ENCODE measurements around the gene GFER.
A peak's percentile ranks its signal among the peaks of the same experiment; 100 is the strongest.

The GFER gene

DNA sequence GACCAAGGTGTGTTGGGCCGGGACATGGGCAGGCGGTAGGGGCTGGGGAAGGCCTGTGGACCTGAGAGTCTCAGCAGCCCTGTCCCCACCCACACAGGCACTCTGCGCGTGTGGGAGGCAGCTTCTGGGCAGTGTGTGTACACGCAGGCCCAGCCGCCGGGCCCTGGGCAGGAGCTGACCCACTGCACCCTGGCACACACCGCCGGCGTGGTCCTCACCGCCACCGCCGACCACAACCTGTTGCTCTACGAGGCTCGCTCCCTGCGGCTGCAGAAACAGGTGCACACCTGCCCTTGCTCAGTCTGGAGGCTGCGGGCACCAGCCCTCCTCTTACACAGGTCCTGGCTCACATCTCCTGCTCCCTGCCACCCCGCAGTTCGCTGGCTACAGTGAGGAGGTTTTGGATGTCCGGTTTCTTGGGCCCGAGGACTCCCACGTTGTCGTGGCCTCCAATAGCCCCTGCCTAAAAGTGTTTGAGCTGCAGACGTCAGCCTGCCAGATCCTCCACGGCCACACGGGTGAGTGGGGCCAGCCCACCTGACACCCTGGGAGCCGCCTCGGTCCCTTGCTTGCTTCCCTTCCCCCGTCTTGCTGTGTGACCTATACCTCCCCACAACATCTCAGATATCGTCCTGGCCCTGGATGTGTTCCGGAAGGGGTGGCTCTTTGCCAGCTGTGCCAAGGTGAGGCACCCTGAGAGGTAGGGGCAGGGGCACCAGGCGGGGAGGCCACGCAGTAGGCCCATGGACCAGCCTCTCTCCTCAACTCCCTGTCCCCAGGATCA is 8.4 kb upstream of the GFER start:
- no peak for DNase-seq

- DNase-seq, result no peak
These were observed 7.8 kb upstream of the GFER start for GRCh38 chr16:1976216-1976520.

DNA sequence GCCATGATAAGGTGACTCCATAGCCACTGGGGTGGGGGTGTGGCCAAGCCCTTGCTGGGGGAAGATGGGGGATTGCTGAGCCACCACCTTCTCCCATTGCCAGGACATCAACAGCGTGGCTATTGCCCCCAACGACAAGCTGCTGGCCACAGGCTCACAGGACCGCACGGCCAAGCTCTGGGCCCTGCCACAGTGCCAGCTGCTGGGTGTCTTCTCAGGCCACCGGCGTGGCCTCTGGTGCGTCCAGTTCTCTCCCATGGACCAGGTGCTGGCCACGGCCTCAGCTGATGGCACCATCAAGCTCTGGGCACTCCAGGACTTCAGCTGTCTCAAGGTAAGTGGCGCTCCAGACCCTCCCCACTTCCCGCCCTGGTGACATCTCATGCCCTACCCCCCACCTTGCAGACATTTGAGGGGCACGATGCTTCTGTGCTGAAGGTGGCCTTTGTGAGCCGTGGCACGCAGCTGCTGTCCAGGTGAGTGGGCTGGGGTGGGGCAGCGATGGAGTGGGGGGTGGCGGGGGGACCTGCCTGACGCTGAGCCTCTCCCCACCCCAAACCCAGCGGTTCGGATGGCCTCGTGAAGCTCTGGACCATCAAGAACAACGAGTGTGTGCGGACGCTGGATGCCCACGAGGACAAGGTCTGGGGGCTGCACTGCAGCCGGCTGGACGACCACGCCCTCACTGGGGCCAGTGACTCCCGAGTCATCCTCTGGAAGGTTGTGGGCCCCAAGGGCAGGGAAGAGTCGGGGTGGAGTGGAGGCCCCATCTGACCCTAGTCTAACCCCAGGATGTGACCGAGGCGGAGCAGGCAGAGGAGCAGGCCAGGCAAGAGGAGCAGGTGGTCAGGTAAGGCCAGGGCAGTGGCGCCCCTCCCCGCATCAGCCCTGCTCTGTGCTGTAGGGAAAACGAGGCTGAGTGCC is 6.8 kb upstream of the GFER start:
- DNase-seq, result no peak

DNA sequence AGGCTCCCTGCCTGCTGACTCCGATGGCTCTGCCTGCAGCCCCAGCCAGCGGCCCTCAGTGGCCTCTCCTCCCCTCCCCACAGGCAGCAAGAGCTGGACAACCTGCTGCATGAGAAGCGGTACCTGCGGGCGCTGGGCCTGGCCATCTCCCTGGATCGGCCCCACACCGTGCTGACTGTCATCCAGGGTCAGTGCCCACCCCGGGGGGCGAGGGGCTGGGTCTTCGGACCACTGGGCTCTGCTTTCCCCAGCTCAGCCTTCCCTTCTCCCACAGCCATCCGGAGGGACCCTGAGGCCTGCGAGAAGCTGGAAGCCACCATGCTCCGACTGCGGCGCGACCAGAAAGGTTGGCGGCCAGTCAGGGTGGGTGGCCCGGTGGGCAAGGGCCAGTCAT is 6.1 kb upstream of the GFER start:
- no peak for DNase-seq

GRCh38 chr16:1978476-1979120 is 5.4 kb upstream of the GFER start:
- no peak for DNase-seq

DNA sequence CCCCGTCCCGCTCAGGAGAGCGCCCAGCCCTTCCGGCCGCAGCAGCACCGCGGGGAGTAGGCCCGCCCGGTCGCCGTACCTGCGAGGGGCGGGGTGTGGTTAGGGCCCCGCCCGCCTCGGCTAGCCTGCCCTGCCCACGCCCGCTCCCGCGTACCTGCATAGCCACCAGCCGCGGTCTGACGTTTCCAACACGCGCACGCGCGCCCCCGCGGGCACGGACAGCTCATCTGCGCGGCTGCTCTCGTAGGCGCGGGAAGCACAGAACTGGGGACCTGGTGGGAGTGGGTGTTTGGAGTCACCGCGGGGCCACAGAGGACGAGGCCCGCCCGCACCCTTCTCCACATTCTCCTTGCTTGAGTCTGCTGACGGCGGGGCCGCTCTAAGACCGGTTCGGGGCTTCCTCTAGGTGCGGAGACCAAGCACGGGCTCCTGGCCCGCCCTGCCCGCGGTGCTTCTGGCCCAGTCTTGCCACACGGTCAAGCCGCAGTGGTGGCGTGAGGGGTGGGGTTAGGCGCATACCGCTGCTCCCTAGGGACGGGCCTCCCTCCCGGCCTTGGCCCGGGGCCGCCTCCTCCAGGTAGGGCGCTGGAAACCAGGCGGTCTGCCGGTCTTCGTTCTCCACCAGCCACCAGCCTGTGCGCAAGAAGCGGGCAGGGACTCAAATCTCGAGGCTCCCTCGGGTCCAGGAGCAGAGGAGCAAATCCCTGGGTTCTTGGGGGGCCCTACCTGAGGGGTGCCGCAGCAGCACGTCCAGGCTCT is 4.5 kb upstream of the GFER start:
- no peak for DNase-seq

- DNase-seq, result peak; percentile 26
These were observed 3.8 kb upstream of the GFER start for GRCh38 chr16:1980030-1980769.

GRCh38 chr16:1980770-1981087 is 3.3 kb upstream of the GFER start:
- no peak for DNase-seq

DNA sequence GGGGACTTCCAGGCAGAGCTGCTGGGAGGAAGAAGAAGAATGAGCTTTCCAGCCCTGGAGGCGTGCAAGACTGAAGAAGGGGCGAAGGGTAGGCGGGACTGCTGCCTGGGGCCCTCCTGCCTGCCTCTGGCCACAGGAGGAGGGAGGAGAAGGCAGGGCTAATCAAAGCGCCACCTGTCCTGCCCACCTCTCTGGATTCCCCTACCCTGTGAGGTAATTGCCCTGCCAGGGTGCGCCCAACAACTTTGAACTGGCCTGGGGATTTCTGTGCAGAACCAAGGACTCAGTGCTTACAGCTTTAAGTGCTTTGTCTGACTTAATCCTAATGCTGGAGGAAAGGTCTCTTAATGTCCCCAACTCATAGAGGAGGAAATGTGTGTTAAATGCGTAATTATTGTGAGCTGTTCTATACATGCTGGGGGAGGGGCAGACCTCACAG is 2.6 kb upstream of the GFER start, which contains the start of gene NOXO1:
TSS of gene NOXO1 (minus strand) at position 72 of the 439 bp plus-strand sequence. CDS start 290 bp downstream, outside the sequence.
- peak; percentile 41 for DNase-seq

DNA sequence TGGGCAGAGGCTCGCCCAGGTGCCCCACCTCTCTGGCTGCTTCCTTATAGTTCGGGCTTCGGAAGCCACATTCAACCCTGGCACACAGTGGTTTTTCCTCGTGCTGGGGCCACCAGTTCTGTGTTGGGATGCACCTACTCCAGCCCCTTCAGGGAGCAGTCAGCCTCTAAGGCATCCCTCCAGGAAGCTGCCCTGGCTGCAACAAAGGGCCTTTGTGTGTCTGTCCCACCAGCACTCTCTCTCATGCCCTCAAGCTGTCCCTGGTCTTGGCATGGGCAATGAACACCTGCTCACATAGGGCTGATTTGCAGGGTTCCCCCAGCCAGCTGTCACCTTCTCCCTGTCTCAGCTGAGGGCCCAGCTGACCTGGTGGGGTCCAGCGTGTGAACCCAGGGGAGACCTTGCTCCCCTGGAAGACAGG is 2.0 kb upstream of the GFER start:
- DNase-seq, result peak; percentile 31

DNA sequence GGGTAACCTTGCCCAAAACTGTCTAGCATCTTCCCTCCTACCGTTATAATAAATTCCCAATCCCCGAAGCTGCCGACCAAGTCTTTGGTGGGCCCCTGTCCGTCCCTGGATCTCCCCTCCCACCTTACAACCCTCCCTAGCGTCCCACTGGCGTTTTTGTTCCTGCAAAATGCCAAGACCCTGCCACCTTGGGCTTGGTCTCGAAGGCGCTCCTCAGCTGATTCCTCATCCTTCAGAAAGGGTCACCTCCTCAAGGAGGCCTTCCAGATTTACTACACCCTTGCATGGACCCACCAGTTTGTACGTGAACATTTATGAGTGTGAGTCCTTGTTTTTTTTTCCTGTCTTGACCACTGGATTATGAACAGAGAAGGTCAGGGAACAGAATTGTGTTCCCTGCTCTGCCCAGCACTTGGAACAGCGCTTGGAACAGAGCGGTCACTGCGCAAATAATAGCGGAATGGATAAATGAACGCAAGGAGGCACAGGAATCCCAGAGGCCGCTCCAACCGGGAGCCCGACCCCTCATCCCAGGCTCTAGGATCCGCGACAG is 926 bp upstream of the GFER start:
- DNase-seq, result no peak

DNA sequence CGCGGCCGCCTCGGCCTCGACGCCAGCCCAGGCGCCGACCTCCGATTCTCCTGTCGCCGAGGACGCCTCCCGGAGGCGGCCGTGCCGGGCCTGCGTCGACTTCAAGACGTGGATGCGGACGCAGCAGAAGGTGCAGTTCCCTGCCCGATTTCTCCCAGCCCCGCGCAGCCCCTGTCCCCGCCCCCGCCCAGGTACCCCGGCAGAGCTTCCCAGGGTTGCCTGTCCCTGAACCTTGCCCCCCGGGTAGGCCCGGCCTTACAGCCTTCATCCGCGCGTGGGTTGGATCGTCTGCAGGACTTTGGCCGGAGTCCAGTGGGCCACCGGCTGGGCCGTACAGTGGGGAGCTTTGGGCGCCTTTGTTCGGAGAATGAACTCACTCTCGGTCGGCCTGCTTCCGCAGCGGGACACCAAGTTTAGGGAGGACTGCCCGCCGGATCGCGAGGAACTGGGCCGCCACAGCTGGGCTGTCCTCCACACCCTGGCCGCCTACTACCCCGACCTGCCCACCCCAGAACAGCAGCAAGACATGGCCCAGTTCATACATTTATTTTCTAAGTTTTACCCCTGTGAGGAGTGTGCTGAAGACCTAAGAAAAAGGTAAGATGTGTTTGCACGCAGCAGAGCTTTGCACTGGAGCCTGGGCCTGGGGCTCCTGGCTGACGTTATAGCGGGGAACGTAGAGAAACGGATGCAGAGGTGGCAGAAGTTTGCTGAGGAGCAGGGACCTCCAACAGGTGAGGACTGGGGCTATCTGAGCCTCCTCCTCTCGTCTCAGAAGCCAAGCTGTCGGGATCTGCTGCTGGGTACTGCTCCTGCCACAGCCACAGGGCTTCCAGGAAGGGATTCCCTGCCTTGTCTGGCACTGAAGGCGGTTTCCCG is 593 bp downstream of the GFER start:
- DNase-seq, result no peak

- no peak for DNase-seq
These were observed 1.6 kb downstream of the GFER start for GRCh38 chr16:1985466-1986150.

DNA sequence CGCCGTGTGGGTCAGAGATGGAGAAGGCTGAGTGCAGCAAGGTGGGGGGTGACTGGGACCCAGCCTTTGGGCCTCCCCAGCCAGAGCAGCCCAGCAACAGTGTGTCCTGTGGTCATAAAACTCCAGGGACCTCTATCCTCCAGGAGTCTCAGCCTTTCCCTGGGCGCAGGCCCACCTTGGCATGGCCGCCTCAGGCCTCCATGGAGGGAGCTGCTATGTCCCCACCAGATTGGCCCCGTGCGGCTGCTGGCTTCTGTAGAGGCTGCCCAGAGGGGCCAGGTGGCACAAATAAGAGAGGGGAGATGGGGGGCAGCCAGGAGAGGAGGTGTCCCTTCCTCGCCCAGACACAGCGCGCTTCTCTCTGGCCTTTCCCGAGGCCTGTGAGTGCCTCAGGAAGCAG is 3.2 kb downstream of the GFER start:
- no peak for DNase-seq

- peak; percentile 48 for DNase-seq
These were observed 5.5 kb downstream of the GFER start, which contains the start of gene SYNGR3 for GRCh38 chr16:1989209-1990100. SYNGR3 (plus strand) TSS chr16:1989970; CDS start chr16:1990103, 133 bp downstream.

DNA sequence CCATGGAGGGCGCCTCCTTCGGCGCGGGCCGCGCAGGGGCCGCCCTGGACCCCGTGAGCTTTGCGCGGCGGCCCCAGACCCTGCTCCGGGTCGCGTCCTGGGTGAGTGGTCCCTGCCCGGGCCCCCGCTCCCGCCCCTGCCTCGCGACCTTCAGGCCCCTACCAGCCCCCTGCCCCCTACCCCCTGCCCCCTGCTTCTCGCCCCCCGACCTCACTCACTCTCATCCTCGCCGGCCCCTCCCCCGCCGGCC is 6.0 kb downstream of the GFER start:
- DNase-seq, result no peak

GRCh38 chr16:1990351-1991134 is 6.5 kb downstream of the GFER start:
- DNase-seq, result peak; percentile 33

- no peak for DNase-seq
These were observed 7.2 kb downstream of the GFER start for GRCh38 chr16:1991135-1991551.

DNA sequence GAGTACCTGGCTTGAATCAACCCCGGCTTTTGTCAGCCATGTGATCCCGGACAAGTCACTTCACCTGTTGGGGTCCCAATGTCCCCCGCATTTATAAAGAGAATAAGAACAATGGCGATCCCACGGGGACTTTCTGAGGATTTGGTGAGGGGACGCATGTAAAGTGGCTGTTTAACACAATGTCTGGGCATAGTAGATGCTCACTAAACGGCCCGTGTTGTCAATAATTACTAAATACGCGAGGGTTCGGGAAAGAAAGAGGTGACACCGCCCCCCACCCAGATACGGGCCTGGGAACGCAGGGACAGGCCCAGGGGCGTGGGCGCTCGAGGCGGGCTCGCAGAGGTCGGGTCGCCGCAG is 7.6 kb downstream of the GFER start:
- DNase-seq, result no peak

All from NCI-H82 (cell line).